GM21526 (cell line): Measurements from ENCODE around the gene PALM2AKAP2.

Source experiments
- ATAC-seq: cut with Tn5 transposase; IDR thresholded peaks from one replicate; pipeline ENCODE4 v1.9.1; 2021; ENCODE audit warnings: moderate library complexity; ENCODE audit not compliant: unreplicated experiment, low FRiP score

Gene PALM2AKAP2

DNA sequence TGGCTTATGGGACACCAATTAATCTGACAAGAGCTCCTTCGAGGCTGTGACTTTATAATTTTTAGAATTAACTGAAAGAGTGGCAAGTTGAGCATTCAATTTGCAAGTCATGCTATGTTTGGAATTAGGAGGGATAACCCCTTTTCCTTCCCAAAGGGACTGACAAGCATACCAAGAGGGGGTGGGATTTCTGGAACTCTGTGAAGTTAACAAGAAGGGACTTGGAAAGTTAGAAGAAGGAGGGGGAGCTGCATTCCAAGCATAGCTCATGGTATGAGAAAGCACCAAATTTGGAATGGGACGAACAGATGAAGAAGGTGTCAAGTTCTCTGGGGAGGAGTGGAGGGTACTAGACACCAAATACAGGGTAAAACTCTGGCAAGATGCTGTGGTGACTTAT, 8.9 kb upstream of the PALM2AKAP2 start:
- ATAC-seq, result no peak

- ATAC-seq, result no peak
Observed at GRCh38 chr9:109771796-109772531, 8.0 kb upstream of the PALM2AKAP2 start.

GRCh38 chr9:109775516-109775915, 4.5 kb upstream of the PALM2AKAP2 start:
- ATAC-seq, result no peak

GRCh38 chr9:109776391-109776790, 3.6 kb upstream of the PALM2AKAP2 start:
- no peak for ATAC-seq

- ATAC-seq, result no peak
Observed at GRCh38 chr9:109780453-109781033, 545 bp downstream of the PALM2AKAP2 start.

DNA sequence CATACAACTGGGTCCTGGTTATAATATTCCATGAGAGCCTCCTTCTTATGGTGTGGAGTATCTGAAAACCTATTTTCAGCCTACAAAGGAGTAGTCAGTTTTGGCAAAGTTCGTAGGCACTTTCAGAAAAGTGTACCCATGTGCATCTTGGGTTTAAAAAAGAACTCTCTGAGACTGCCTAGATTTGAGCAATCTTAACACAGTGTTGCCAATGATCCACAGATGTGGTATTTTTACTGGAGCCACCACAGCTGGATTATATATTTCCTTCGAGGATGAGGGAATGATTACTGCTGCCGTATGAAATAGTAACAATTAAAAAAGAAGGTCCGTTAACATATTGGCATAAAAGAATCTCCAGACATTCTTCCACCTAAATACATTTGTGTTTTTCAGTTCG, 1.1 kb downstream of the PALM2AKAP2 start:
- ATAC-seq, result no peak

- ATAC-seq, result no peak
Observed at GRCh38 chr9:109781541-109782197, 1.7 kb downstream of the PALM2AKAP2 start.

DNA sequence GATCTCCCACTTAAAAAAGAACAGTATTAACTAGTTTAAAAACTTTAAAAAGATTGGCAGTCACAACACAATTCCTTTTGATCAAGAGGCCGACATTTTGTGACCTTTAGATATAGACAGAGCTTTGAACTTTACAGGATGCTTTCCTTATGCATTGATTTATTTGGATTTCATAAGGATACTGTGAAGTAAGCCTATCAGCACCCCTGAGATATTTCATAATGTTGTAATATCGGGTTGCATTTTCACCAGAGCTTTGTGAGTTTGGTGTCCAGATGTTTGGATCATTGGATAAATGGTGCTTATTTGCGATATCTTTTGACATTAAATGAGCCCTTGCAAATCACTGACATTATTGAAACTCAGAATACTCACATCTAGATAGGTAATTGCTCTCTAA, 7.7 kb downstream of the PALM2AKAP2 start:
- ATAC-seq, result no peak

DNA sequence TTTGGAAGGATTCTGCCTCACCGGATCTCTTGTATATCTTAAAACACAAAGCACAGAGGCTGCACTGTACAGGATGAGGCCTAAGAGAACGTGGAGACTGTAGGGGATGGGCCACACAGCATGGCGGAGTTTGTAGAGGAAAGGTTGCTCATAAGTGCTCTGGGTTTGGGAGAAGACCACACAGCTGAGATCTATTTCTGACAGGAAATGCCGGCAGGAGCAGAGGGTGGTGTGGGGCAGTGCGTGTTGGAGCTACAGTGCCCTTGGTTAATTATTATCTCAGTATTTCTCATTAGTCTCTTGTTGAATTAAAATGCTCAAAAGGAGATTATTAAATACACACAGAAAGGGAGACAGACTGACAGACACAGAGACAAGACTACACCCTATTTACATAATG, 9.6 kb downstream of the PALM2AKAP2 start:
- no peak for ATAC-seq

- ATAC-seq, result no peak
Observed at GRCh38 chr9:109789971-109790370, 10.0 kb downstream of the PALM2AKAP2 start.

- no peak for ATAC-seq
Observed at GRCh38 chr9:109791003-109791677, 11.1 kb downstream of the PALM2AKAP2 start.

DNA sequence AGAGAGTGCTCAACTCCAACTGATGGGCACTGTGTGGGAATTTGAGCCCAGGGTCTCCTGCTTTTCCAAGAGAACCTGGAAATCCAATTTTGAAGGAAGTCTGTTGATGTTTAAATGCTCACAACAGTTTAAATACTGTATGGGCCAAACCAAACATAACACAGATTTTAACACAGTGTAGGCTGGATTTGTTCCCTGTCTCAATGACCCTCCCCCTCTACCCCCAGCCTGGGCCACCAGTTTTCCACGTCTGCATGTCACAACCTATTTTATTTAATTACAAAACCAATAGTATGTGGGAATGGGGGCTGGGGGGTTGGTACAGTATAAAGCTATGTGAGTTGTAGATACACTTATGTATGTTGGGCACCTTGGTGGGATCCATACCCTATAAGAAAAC, 11.7 kb downstream of the PALM2AKAP2 start:
- ATAC-seq, result no peak

GRCh38 chr9:109792951-109793546, 13.1 kb downstream of the PALM2AKAP2 start:
- no peak for ATAC-seq

DNA sequence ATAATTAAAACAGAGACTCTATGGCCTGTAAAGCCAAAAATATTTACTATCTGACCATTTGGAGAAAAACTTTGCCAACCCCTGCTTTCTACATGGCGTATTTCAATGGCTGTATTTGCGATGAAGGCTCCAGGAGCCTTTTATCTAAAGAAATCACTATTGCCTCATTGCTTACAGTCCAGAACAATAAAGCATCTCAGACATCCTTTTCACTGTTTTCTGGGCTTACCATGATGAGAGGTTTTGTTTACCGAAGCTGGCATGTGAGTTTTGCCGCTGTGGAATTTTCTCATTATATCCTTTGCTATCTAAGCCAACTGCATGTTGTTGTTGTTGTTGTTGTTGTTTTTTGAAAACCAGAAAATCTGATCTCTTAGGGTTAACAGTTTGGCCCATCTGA, 13.9 kb downstream of the PALM2AKAP2 start:
- ATAC-seq, result no peak

GRCh38 chr9:109794361-109795012, 14.5 kb downstream of the PALM2AKAP2 start:
- ATAC-seq, result no peak

- ATAC-seq, result no peak
Observed at GRCh38 chr9:109795613-109796012, 15.6 kb downstream of the PALM2AKAP2 start.

GRCh38 chr9:109796078-109796477, 16.1 kb downstream of the PALM2AKAP2 start:
- ATAC-seq, result no peak

DNA sequence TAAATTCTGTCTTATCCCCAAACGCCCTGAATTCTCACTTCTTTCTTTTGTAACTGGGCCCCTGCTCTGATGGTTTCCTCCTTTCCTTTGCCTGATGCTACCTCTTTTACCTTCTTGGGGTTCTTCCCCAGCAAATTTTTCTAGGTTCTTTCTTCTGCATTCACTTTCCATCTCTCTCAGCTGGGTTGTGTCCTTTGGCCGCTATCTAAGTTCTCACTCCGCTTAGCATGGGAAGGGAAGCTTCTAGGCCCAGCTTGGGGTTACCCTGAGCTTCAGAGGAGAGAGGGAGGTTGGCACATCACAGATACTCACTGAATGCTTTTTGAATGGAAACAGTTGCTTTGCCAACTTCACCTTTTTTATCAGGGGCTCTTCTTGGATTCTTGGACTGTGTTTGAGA, 17.0 kb downstream of the PALM2AKAP2 start:
- no peak for ATAC-seq

DNA sequence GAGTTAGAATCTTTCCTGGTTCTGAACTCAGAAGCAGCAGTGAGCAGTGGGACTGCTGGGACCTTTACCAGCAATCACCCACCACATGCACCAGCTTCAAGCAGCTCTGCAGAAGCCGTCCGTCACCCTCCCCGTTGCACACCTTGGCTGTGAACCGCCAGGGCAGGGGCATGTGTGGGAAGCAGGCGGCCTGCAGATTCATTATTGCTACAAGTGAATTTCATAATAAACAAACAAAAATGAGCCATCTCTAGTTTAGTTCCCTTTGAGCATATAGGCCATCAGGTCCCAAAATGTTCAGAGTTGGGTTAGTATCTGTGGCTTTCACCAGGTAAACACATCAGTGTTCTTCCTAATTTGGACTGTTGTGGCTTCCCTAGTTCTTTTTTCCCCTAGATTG, 17.5 kb downstream of the PALM2AKAP2 start:
- no peak for ATAC-seq

GRCh38 chr9:109799141-109799540, 19.1 kb downstream of the PALM2AKAP2 start:
- no peak for ATAC-seq
